ENCODE data around the gene SIK3.

SIK3 gene

DNA sequence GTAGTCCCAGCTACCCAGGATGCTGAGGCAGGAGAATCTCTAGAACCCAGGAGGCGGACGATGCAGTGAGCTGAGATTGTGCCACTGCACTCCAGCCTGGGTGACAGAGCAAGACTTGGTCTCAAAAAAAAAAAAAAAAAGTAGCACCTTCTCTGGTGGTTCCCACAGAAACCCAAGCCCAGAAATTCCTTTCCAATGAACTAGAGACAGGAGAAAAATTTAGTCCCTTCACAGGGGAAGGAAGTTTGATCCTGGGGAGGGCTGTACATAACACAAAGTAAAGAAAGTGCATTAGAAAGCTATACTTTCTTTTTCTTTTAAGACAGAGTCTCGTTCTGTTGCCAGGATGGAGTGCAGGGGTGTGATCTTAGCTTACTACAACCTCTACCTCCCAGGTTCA, 235.3 kb downstream of the SIK3 start:
- H3K4me2 ChIP-seq (ENCODE audit: insufficient read depth, low read length) = no peak overlapping the region
- no peaks in the 10 kb centered on the region for H3K9me3 ChIP-seq (ENCODE audit: insufficient read depth, low read length, severe bottlenecking)
- H3K4me3 ChIP-seq (ENCODE audit: low read depth in 1 of 2, low read length in 2 of 2) = no peak overlapping the region
- H3K27ac ChIP-seq (ENCODE audit: low read length) = no peak overlapping the region
- no peak for ATAC-seq (ENCODE audit: insufficient read depth, low read depth)
- H3K36me3 ChIP-seq (ENCODE audit: insufficient read depth, low read length) = peaks cover 67% of the 10 kb centered on the region
- no peaks in the 10 kb centered on the region for H3K27me3 ChIP-seq (ENCODE audit: insufficient read depth, low read length, poor library complexity)
- H2AFZ ChIP-seq (ENCODE audit: low read depth, low read length) = no peak overlapping the region
- no peaks in the 10 kb centered on the region for H4K20me1 ChIP-seq (ENCODE audit: insufficient read depth, low read length)
- no peaks in the 10 kb centered on the region for H3K4me1 ChIP-seq (ENCODE audit: insufficient read depth, low read length)
- no peak for DNase-seq
- TF ChIP-seq EZH2 (IDR thresholded peaks at IDR 0.05; ENCODE audit: borderline replicate concordance, low read depth, low read length, severe bottlenecking) (no peak), CTCF (IDR thresholded peaks at IDR 0.05; ENCODE audit: borderline replicate concordance, extremely low read depth, low read length, poor library complexity, severe bottlenecking) (no peak)
- H3K9ac ChIP-seq (ENCODE audit: low read depth, low read length) = no peak overlapping the region
- no peaks in the 10 kb centered on the region for H3K79me2 ChIP-seq (ENCODE audit: insufficient read depth, low read length)

- H3K27ac ChIP-seq (ENCODE audit: low read length) = no peak overlapping the region
- H3K79me2 ChIP-seq (ENCODE audit: insufficient read depth, low read length) = no peaks in the 10 kb centered on the region
- no peaks in the 10 kb centered on the region for H3K27me3 ChIP-seq (ENCODE audit: insufficient read depth, low read length, poor library complexity)
- H3K4me2 ChIP-seq (ENCODE audit: insufficient read depth, low read length) = no peak overlapping the region
- H3K9ac ChIP-seq (ENCODE audit: low read depth, low read length) = no peak overlapping the region
- H3K4me3 ChIP-seq (ENCODE audit: low read depth in 1 of 2, low read length in 2 of 2) = no peak overlapping the region
- H3K36me3 ChIP-seq (ENCODE audit: insufficient read depth, low read length) = peaks cover 65% of the 10 kb centered on the region
- ATAC-seq (ENCODE audit: insufficient read depth, low read depth) = no peak
- no peaks in the 10 kb centered on the region for H4K20me1 ChIP-seq (ENCODE audit: insufficient read depth, low read length)
- no peak for DNase-seq
- no peak overlapping the region for H2AFZ ChIP-seq (ENCODE audit: low read depth, low read length)
- TF ChIP-seq CTCF (IDR thresholded peaks at IDR 0.05; ENCODE audit: borderline replicate concordance, extremely low read depth, low read length, poor library complexity, severe bottlenecking) (no peak), EZH2 (IDR thresholded peaks at IDR 0.05; ENCODE audit: borderline replicate concordance, low read depth, low read length, severe bottlenecking) (no peak)
- H3K9me3 ChIP-seq (ENCODE audit: insufficient read depth, low read length, severe bottlenecking) = no peaks in the 10 kb centered on the region
- H3K4me1 ChIP-seq (ENCODE audit: insufficient read depth, low read length) = no peaks in the 10 kb centered on the region
Measured at GRCh38 chr11:116862185-116862584, 236.0 kb downstream of the SIK3 start.

GRCh38 chr11:116861539-116861938, 236.7 kb downstream of the SIK3 start:
- no peaks in the 10 kb centered on the region for H3K9me3 ChIP-seq (ENCODE audit: insufficient read depth, low read length, severe bottlenecking)
- H3K36me3 ChIP-seq (ENCODE audit: insufficient read depth, low read length) = peaks cover 59% of the 10 kb centered on the region
- no peak overlapping the region for H2AFZ ChIP-seq (ENCODE audit: low read depth, low read length)
- H3K9ac ChIP-seq (ENCODE audit: low read depth, low read length) = no peak overlapping the region
- no peak overlapping the region for H3K27ac ChIP-seq (ENCODE audit: low read length)
- no peaks in the 10 kb centered on the region for H3K27me3 ChIP-seq (ENCODE audit: insufficient read depth, low read length, poor library complexity)
- no peaks in the 10 kb centered on the region for H3K79me2 ChIP-seq (ENCODE audit: insufficient read depth, low read length)
- no peak overlapping the region for H3K4me2 ChIP-seq (ENCODE audit: insufficient read depth, low read length)
- no peak overlapping the region for H3K4me3 ChIP-seq (ENCODE audit: low read depth in 1 of 2, low read length in 2 of 2)
- ATAC-seq (ENCODE audit: insufficient read depth, low read depth) = no peak
- no peaks in the 10 kb centered on the region for H3K4me1 ChIP-seq (ENCODE audit: insufficient read depth, low read length)
- H4K20me1 ChIP-seq (ENCODE audit: insufficient read depth, low read length) = no peaks in the 10 kb centered on the region
- no peak for TF ChIP-seq CTCF (IDR thresholded peaks at IDR 0.05; ENCODE audit: borderline replicate concordance, extremely low read depth, low read length, poor library complexity, severe bottlenecking)
- no peak for TF ChIP-seq EZH2 (IDR thresholded peaks at IDR 0.05; ENCODE audit: borderline replicate concordance, low read depth, low read length, severe bottlenecking)
- no peak for DNase-seq

DNA sequence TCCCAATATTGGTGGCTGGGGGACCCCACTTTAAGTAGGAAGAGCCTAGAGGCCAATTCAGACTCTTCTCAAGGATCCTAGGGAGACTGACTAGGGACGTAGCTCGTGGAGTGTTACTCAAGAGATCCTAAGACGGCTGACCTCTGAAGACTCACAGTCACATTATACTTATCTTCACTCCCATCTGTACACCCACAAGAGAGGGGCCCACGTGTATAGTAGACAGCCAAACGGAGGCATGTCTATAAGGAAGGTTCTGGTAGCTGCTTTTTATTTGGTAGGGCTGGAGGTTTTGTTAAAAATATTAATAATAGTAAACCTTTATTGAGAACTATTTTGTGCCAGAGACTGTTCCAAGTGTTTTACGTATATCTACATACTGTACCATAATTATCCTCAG, 237.9 kb downstream of the SIK3 start:
- H3K4me3 ChIP-seq (ENCODE audit: low read depth in 1 of 2, low read length in 2 of 2) = no peak overlapping the region
- H3K4me1 ChIP-seq (ENCODE audit: insufficient read depth, low read length) = peaks cover under 1% of the 10 kb centered on the region; the same call in 1 of the 2 replicates
- H3K27me3 ChIP-seq (ENCODE audit: insufficient read depth, low read length, poor library complexity) = no peaks in the 10 kb centered on the region
- no peak overlapping the region for H3K4me2 ChIP-seq (ENCODE audit: insufficient read depth, low read length)
- DNase-seq (no peak), ATAC-seq (ENCODE audit: insufficient read depth, low read depth) (no peak)
- H3K9me3 ChIP-seq (ENCODE audit: insufficient read depth, low read length, severe bottlenecking) = no peaks in the 10 kb centered on the region
- TF ChIP-seq EZH2 (IDR thresholded peaks at IDR 0.05; ENCODE audit: borderline replicate concordance, low read depth, low read length, severe bottlenecking) (no peak), CTCF (IDR thresholded peaks at IDR 0.05; ENCODE audit: borderline replicate concordance, extremely low read depth, low read length, poor library complexity, severe bottlenecking) (no peak)
- H2AFZ ChIP-seq (ENCODE audit: low read depth, low read length) = no peak overlapping the region
- no peak overlapping the region for H3K27ac ChIP-seq (ENCODE audit: low read length)
- no peak overlapping the region for H3K9ac ChIP-seq (ENCODE audit: low read depth, low read length)
- H4K20me1 ChIP-seq (ENCODE audit: insufficient read depth, low read length) = no peaks in the 10 kb centered on the region
- H3K79me2 ChIP-seq (ENCODE audit: insufficient read depth, low read length) = no peaks in the 10 kb centered on the region
- H3K36me3 ChIP-seq (ENCODE audit: insufficient read depth, low read length) = peaks cover 59% of the 10 kb centered on the region
